Measurements from ENCODE around the gene GOLGA3.
"Not testable (repeated sequence)": the region's sequence is repeated elsewhere in the genome, so short reads cannot be mapped to it uniquely, and the experiment has no call there.

GOLGA3 gene

DNA sequence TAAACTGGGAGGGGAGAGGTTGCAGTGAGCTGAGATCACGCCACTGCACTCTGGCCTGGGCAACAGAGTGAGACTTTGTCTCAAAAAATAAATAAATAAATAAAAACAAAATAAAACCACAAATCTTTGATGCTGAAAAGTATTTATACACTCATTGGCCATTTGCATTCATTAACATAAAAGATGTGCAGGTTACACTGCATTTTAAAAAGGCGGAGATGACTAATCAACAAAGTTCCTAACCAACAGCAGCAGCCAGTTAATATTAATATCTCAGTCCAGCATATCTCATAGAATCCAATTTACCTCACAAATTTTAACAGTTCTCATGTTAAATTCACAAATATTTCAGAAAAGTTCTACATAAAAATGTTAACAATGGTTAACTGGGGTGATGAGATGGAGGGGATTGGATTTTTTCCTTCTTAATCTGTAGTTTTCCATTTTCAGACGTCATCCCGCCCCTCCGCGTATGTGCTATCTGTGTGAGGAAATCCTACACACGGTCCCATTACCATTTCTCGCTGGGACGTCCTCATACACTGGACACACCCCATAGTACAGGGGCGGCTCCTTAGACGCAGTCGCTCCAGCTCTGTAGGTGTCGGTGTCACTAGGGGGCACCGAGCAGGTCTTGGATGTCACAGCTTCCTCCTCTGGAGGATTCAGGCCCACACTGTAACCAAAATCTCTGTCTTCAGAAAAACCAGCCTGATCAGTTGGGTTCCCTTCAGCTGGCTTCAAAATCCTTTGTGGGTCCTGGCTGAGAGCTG is 74.3 kb downstream of the GOLGA3 start:
- no peak overlapping the region for H3K4me3 ChIP-seq (ENCODE audit: low read depth, low read length)
- TF ChIP-seq, protein P1, sequence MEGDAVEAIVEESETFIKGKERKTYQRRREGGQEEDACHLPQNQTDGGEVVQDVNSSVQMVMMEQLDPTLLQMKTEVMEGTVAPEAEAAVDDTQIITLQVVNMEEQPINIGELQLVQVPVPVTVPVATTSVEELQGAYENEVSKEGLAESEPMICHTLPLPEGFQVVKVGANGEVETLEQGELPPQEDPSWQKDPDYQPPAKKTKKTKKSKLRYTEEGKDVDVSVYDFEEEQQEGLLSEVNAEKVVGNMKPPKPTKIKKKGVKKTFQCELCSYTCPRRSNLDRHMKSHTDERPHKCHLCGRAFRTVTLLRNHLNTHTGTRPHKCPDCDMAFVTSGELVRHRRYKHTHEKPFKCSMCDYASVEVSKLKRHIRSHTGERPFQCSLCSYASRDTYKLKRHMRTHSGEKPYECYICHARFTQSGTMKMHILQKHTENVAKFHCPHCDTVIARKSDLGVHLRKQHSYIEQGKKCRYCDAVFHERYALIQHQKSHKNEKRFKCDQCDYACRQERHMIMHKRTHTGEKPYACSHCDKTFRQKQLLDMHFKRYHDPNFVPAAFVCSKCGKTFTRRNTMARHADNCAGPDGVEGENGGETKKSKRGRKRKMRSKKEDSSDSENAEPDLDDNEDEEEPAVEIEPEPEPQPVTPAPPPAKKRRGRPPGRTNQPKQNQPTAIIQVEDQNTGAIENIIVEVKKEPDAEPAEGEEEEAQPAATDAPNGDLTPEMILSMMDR (IDR thresholded peaks at IDR 0.05; ENCODE audit: borderline replicate concordance, insufficient read depth, low read depth, low read length) = no peak

DNA sequence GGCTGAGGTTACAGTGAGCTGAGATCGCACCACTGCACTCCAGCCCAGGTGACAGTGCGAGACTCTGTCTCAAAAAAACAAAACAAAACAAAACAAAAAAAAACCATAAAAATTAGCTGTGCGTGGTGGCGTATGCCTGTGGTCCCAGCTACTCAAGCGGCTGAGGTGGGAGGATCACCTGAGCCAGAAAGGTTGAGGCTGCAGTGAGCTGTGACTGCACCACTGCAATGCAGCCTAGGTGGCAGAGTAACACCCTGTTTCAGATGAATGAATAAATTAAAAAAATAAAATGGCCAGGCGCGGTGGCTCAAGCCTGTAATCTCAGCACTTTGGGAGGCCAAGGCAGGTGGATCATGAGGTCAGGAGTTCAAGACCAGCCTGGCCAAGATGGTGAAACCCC is 75.0 kb downstream of the GOLGA3 start:
- not testable (repeated sequence) for H3K4me3 ChIP-seq (ENCODE audit: low read depth, low read length)

DNA sequence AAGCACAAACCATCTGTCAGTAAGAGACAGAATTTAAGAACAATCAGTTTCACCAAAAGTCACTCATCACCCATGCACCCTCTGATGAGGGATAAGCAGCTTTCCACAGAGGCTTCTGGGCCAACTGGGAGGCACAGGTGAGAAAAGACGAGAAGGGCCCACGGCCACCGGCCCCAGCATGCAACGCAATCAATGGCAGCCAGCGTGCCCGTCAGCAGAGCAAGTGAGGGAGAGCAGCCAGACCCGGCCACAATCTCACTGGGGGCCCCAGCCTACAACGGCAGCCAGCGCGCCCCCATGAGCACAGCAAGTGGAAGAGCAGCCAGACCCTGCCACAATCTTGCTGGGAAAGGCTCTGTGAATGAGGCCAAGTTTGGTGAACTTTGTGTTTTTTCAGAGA is 80.3 kb downstream of the GOLGA3 start:
- no peak overlapping the region for H3K4me3 ChIP-seq (ENCODE audit: low read depth, low read length)
- TF ChIP-seq, protein P1 (IDR thresholded peaks at IDR 0.05; ENCODE audit: borderline replicate concordance, insufficient read depth, low read depth, low read length) = no peak

DNA sequence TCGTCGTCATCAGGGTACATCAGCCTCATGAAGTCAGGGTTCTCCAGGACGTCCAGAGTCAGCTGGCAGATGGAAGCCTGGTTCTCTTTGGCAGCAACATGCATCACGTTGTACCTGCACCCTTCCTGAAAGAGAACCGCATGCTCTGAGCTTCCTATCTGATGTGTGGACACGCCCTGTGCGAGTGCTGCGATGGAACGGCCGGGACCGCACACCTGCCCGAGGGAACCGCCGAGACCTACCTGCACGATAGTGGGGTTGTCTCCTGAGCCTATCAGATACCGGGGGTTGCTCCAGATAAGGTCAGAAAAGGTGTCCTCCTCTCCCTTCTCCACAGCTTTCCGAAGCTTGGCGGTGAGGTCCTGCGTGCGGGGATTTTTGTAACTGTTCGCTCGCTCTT is 80.8 kb downstream of the GOLGA3 start:
- TF ChIP-seq, protein P1 (IDR thresholded peaks at IDR 0.05; ENCODE audit: borderline replicate concordance, insufficient read depth, low read depth, low read length) = no peak
- no peak overlapping the region for H3K4me3 ChIP-seq (ENCODE audit: low read depth, low read length)

DNA sequence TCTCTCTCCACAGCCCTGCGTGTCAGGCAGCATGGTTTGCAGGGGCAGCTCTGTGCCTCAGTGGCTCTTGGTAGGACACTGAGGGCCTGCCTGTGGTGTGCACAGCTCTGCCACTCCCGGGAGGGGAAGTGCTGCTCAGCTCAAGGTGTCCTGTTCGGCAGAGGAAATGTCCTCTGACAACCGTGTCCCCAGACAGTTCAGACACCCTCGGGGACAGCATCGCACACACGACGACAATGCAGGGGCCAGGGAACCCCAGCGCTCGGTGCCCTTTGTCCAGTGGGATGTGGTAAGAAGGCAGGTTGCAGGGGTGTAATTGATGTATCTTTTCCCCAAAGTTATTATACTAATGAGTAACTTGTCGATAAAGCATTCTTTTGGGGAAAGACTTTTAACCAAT is 81.3 kb downstream of the GOLGA3 start:
- TF ChIP-seq, protein P1 (IDR thresholded peaks at IDR 0.05; ENCODE audit: borderline replicate concordance, insufficient read depth, low read depth, low read length) = no peak
- no peak overlapping the region for H3K4me3 ChIP-seq (ENCODE audit: low read depth, low read length)

DNA sequence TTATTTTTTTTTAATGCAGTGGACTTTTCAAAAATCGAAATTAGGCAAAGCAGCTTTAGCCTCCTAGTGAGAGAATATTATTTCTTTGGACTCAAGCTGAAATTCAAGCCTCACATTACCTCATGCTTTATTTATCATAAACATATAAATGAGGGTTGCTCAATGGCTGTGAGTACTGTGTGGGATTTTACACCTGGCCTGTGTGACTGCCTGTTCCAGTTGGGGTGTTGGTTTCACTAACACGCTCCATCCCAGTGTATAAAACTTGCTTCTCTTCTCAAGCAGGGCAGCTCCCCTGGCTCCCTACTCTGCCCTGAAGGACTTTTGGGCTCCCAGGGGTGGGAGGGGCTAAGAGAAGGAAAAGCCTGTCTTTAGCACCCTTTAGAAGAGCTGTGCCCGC is 82.1 kb downstream of the GOLGA3 start:
- H3K4me3 ChIP-seq (ENCODE audit: low read depth, low read length) = no peak overlapping the region

DNA sequence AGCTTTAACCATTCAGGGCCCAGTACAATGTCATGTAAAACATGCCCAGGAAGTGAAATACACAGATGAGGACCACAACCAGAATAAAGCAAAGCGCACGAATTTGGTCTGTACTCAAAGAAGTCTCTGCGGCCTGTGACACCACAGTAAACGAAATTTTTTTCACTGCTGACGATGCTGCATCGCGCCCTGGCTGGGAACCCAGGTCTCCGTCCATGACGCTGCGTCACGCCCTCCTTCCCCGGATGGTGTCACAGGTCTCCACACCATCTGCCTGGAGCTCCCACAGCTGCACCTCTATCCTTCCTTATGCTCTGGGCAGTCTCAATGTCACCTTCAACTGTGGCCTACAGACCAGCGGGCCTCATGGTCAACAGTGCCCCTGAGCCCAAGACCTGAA is 84.8 kb downstream of the GOLGA3 start:
- TF ChIP-seq, protein P1 (IDR thresholded peaks at IDR 0.05; ENCODE audit: borderline replicate concordance, insufficient read depth, low read depth, low read length) = no peak
- H3K4me3 ChIP-seq (ENCODE audit: low read depth, low read length) = no peak overlapping the region

More for the DNA sequence above, 82.1 kb downstream of the GOLGA3 start:
- TF ChIP-seq, protein P1 (IDR thresholded peaks at IDR 0.05; ENCODE audit: borderline replicate concordance, insufficient read depth, low read depth, low read length) = no peak

Measured in GM12875 (cell line).